ENCODE measurements around the gene GP1BB. TPM values are rescaled to one million over a fixed set of nuclear protein-coding genes. Genes with fewer than 3 reads are reported as not detected.

GP1BB gene
- total and polyA plus RNA-seq, 2 of the 4 experiments (the other 2 are of a cell fraction), result 0.18 to 1.5 TPM

DNA sequence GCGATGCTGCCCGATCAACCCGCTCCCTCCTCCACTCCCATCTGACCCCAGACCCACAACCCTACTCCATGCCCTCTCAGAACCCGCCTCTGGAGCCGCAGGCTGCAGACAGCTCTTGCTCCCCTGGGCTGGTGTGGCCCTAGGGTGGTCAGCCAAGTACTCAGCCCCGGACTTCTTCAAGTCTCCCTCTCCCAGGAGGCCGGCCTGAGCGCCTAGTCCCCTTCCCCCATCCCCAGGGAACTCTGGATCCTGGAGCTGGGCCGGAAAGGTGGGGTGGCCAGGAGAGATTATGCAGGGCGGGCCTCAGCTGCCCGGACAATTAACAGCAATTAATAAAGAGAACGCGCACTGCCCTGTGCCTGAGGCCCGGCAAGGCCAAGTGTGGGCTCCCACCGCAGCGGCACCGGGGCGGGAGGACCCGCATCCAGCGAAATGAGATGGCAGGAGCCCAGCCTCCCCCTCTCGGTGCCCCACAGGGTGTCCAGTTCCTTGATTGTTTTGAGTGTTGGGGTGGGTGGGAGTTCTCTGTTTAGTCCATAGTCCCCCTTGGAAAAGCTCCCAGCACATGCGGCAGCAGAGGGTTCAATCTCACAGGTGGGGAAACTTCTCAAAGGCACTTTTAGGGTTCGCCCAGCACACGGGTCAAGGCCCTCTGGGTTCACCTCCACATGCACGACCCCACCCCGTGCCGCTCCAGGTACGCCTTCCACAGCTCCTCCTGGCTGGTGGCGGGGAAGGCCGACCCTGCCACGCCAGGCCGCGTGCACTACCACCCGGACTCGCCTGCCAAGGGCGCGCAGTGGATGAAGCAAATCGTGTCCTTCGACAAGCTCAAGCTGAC is 40.3 kb downstream of the GP1BB start:
- Histone ChIP-seq H2AFZ (replicated peaks; ENCODE audit: low read length, poor library complexity) (no peak overlapping the region), H3K4me3 (ENCODE audit: insufficient read depth, low read depth, low read length) (no peak overlapping the region), H3K18ac (ENCODE audit: low read depth, low read length) (no peak overlapping the region), H3K56ac (ENCODE audit: extremely low read depth, insufficient read depth, low read length) (no peak overlapping the region), H3K23ac (ENCODE audit: low read depth, low read length) (no peak overlapping the region), H3K9me1 (ENCODE audit: insufficient read depth, low read length) (no peaks in the 10 kb centered on the region), H3K4me1 (ENCODE audit: control insufficient read depth, insufficient read depth, low read length) (peaks cover 4% of the 10 kb centered on the region; the same call in 1 of the 2 replicates), H3K9ac (ENCODE audit: low read depth, low read length) (no peak overlapping the region), H3K4me2 (ENCODE audit: low read depth, low read length) (no peak overlapping the region), H4K8ac (ENCODE audit: low read depth in 2 of 2, low read length in 2 of 2) (no peak overlapping the region), H4K91ac (ENCODE audit: insufficient read depth, low read depth, low read length) (no peak overlapping the region), H3K79me1 (ENCODE audit: low read depth in 1 of 2, low read length in 2 of 2) (no peaks in the 10 kb centered on the region), H2BK5ac (ENCODE audit: low read depth, low read length, poor library complexity, severe bottlenecking) (no peak overlapping the region), H3K14ac (replicated peaks; ENCODE audit: low read depth, low read length) (no peak overlapping the region), H3K36me3 (ENCODE audit: control insufficient read depth, insufficient read depth, low read length) (no peaks in the 10 kb centered on the region), H3K27ac (ENCODE audit: insufficient read depth, low read length) (no peak overlapping the region), H3K9me3 (ENCODE audit: control insufficient read depth, insufficient read depth, low read length) (peaks cover 4% of the 10 kb centered on the region; the same call in 1 of the 2 replicates), H4K5ac (ENCODE audit: low read depth, low read length) (no peak overlapping the region), H2BK20ac (ENCODE audit: low read depth, low read length) (no peak overlapping the region), H4K20me1 (ENCODE audit: insufficient read depth, low read length) (no peaks in the 10 kb centered on the region), H2AK5ac (ENCODE audit: low read depth, low read length) (no peak overlapping the region), H2BK15ac (ENCODE audit: low read depth, low read length) (no peak overlapping the region), H3K27me3 (ENCODE audit: control insufficient read depth, insufficient read depth, low read length) (peaks cover 94% of the 10 kb centered on the region), H3K4ac (ENCODE audit: low read depth, low read length) (no peak overlapping the region), H2AK9ac (replicated peaks; ENCODE audit: low read depth, low read length, poor library complexity) (no peak overlapping the region), H2BK120ac (ENCODE audit: low read depth, low read length) (no peak overlapping the region)
- no TSS peak for BruUV-seq (replicated peaks)
- dilution Hi-C loops (cut with HindIII; ENCODE audit: low sequenced_read_pairs, unreplicated experiment) (no loop called here), in situ Hi-C loops (cut with MboI; ENCODE audit: low sequenced_read_pairs) (no loop called here), intact Hi-C loops (cut with micrococcal nuclease) (no loop called here)
- DNase-seq (no peak), ATAC-seq (ENCODE audit: low read depth) (no peak)
- ChIA-PET POLR2A (ENCODE audit: unreplicated experiment) (no interaction called here), CTCF (no interaction called here)
- 76% methylated on average over 10 of the region's 39 CpGs; no CpG with 5 or more reads in 1 of the 2 experiments for WGBS, 2 experiments (ENCODE audit: extremely low coverage in 2 of 2, insufficient read length in 1 of 2)
- TF ChIP-seq POLR2A (IDR thresholded peaks at IDR 0.05; ENCODE audit: low read depth, low read length), result no peak
- TF ChIP-seq BHLHE40 (IDR thresholded peaks at IDR 0.05; ENCODE audit: low read depth, low read length), result no peak
- TF ChIP-seq, protein P1, sequence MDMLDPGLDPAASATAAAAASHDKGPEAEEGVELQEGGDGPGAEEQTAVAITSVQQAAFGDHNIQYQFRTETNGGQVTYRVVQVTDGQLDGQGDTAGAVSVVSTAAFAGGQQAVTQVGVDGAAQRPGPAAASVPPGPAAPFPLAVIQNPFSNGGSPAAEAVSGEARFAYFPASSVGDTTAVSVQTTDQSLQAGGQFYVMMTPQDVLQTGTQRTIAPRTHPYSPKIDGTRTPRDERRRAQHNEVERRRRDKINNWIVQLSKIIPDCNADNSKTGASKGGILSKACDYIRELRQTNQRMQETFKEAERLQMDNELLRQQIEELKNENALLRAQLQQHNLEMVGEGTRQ (IDR thresholded peaks at IDR 0.05; ENCODE audit: low read depth, low read length), result no peak
- no peak for TF ChIP-seq NFE2L2 (IDR thresholded peaks at IDR 0.05; ENCODE audit: low read depth, low read length)
- no peak for TF ChIP-seq MAZ (IDR thresholded peaks at IDR 0.05; ENCODE audit: borderline replicate concordance, low read depth, low read length)
- TF ChIP-seq, protein P2, sequence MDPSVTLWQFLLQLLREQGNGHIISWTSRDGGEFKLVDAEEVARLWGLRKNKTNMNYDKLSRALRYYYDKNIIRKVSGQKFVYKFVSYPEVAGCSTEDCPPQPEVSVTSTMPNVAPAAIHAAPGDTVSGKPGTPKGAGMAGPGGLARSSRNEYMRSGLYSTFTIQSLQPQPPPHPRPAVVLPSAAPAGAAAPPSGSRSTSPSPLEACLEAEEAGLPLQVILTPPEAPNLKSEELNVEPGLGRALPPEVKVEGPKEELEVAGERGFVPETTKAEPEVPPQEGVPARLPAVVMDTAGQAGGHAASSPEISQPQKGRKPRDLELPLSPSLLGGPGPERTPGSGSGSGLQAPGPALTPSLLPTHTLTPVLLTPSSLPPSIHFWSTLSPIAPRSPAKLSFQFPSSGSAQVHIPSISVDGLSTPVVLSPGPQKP (IDR thresholded peaks at IDR 0.05; ENCODE audit: borderline replicate concordance, low read depth, low read length), result no peak
- no peak for TF ChIP-seq RCOR1 (IDR thresholded peaks at IDR 0.05; ENCODE audit: insufficient replicate concordance, low read length)
- TF ChIP-seq RAD21 (IDR thresholded peaks at IDR 0.05; ENCODE audit: low read length), result no peak
- no peak for TF ChIP-seq MAFK (IDR thresholded peaks at IDR 0.05; ENCODE audit: low read depth, low read length)
- TF ChIP-seq RFX5 (IDR thresholded peaks at IDR 0.05; ENCODE audit: low read depth, low read length), result no peak
- no peak for TF ChIP-seq CEBPB (IDR thresholded peaks at IDR 0.05; ENCODE audit: low read depth, low read length)
- TF ChIP-seq SMC3 (IDR thresholded peaks at IDR 0.05; ENCODE audit: low read depth, low read length), result no peak
- no peak for TF ChIP-seq CHD1 (IDR thresholded peaks at IDR 0.05; ENCODE audit: low read depth, low read length)
- no peak for TF ChIP-seq MXI1 (IDR thresholded peaks at IDR 0.05; ENCODE audit: borderline replicate concordance, low read depth, low read length)
- TF ChIP-seq FOS (IDR thresholded peaks at IDR 0.05; ENCODE audit: low read depth, low read length), result no peak

All from IMR-90 (cell line).